ENCODE measurements around the gene SDCBP2.
"Not testable (repeated sequence)": the region's sequence is repeated elsewhere in the genome, so short reads cannot be mapped to it uniquely, and the experiment has no call there.

SDCBP2 gene

DNA sequence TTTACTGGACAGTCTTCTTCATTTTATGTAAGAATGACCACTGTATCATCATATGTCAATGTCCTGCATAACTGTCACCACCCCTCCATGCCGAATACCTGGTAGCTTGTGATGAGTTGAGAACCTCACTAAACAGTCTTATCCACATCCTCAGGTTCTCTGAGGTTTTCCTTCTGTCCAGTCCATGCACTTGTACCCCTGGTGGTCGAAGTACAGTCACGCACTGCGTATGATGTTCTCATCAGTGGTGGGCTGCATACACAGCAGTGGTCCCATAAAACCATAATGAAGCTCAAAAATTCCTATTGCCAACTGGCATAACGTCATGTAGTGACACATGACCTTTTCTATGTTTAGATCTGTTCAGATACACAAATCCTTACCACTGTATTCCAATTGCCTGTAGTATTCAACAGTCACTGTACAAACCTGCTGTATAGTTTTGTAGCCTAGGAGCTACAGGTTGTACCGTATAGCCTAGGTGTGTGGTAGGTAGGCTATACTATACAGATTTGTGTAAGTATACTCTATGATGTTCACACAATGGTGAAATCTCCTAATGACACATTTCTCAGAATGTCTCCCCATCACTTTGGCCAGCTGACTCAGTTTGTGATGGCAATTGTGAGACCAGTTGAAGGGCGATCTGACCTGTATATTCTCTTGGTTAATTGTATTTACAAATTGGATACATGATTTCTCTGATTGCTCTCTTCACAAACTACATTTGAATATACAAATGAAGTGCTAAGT lies 31.3 kb upstream of the SDCBP2 start:
- in situ Hi-C loops (cut with HindIII; ENCODE audit: low sequenced_read_pairs) = no loop called here

DNA sequence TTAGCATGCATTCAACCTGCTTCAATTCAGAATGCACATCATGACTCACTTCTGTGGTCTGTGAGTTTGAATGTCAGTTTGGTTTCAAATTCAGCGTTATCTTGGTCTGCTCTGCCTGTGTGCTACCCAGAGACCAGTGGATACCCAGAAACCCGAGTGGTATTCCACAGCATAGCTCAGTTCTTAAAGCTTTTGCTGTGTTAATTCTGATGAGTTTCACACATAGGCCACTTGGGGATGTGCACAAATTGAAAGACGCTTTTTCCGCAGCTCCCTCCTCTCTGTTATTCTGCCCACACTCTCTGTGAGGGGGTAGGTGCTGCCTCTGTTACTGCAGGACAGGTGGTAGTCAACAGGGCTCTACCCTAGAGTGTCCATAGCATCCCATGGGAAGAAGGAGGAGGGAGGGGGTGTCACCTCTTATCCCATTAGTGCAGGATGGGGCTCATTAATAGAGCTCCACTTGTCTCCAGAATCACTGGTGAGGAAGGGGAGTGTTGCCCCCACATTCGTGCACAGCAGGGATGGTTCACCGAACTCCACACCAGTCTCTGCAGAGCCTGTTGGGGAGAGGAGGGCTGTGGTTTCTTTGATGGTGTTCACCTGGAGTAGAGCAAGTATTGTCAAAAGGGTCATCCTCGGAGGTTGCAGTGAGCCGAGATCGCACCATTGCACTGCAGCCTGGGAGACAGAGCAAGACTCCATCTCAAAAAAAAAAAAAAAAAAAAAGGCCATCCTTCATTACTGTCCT lies 29.2 kb upstream of the SDCBP2 start:
- in situ Hi-C loops (cut with HindIII; ENCODE audit: low sequenced_read_pairs) = no loop called here

DNA sequence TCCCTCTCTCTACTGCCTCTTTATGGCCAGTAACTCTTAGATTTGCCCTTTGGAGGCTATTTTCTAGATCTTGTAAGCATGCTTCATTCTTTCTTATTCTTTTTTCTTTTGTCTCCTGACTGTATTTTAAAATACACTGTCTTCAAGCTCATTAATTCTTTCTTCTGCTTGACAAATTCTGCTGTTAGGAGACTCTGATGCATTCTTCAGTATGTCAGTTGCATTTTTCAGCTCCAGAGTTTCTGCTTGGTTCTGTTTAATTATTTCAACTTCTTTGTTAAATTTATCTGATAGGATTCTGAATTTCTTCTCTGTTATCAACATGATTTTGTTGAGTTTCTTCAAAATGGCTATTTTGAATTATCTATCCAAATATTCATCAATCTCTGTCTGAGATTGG lies 25.0 kb upstream of the SDCBP2 start:
- in situ Hi-C loops (cut with HindIII; ENCODE audit: low sequenced_read_pairs) = no loop called here

DNA sequence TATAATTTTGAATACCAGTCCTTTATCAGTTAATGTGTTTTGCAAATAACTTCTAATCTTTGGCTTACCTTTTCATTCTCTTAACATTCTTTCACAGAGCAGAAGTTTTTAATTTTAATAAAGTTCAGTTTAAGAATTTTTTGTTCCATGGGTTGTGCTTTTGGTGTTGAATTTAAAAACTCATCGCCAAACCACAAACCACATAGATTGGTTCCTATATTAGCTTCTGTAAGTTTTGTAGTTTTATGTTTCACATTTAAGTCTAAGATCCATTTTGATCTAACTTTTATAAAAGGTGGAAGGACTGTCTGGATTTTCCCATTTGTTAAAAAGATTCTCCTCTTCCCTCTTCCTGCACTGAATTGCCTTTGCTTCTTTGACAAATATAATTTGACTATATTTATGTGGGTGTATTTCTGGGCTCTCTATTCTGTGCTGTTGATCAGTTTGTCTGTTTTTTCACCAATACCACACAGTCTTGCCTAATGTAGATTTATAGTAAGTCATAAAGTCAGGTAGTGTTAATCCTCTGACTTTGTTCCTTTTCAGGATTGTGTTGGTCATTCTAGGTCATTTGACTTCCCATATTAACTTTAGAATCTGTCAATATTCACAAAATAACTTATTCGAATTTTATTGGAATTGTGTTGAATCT lies 17.5 kb upstream of the SDCBP2 start:
- in situ Hi-C loops (cut with HindIII; ENCODE audit: low sequenced_read_pairs) = no loop called here

DNA sequence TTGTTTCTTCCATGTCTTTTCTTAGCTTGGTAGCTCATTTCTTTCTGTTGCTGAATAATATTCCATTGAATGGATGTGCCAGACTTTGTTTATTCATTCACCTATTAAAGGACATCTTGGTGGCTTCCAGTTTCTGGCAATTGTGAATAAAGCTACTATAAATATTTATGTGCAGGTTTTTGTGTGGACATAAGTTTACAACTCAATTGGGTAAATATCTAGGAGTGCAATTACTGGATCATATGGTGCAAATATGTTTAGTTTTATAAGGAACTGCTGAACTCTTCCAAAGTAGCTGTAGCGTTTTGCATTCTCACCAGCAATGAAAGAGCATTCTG lies 16.8 kb upstream of the SDCBP2 start:
- in situ Hi-C loops (cut with HindIII; ENCODE audit: low sequenced_read_pairs) = no loop called here

DNA sequence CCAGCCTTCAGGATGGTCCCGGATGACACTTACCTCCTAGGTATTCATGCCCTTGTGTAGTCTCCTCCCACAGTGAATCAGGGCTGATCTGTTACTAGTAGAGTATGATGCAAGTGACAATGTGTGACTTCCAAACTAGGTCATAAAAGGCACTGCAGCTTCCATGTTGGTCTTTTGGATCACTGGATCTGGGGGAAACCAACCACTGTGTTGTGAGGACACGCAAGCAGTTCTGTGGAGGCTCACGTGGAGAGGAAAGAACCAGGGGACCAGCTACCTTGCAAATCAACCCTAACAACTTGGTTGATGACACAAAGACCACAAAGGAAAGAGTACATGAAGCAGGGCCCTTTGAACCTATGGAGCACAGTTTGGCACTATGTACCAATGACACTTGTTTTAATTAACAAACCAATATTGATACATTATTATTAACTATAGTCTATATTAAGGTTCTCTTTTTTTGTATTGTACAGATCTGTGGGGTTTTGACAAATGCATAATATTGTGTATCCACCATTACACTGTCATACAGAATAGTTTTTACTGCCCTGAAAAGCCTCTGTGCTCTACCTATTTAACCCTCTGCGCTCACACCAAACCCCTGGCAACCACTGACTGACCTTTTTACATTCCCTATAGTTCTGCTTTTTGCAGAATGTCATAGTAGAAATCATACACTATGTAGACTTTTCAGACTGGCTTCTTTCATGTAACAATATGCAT lies 16.3 kb upstream of the SDCBP2 start:
- in situ Hi-C loops (cut with HindIII; ENCODE audit: low sequenced_read_pairs) = no loop called here

DNA sequence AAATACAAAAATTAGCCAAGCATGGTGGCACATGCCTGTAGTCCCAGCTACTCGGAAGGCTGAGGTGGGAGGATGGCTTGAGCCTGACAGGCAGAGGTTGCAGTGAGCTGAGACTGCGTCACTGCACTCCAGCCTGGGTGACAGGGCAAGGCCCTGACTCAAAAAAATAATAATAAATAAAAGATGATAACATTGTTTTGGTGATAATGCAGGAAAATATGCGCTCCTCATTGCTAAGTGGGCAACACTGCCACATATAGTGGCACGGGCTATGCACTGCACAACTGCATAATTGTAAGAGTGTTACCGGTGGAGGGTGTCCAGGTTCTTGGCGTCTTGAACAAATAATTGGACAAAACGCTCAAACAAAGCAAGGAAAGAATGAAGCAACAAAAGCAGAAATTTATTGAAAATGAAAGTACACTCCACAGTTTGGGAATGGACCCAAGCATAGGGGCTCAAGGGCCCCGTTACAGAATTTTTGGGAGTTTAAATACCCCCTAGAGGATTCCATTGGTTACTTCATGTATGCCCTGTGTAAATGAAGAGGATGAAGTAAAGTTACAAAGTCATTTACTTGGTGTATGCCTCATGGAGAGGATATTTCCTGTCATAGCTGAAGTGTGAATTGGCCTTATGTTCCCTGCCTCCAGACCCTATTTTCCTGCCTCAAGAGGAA lies 14.6 kb upstream of the SDCBP2 start:
- in situ Hi-C loops (cut with HindIII; ENCODE audit: low sequenced_read_pairs) = not testable (repeated sequence)

DNA sequence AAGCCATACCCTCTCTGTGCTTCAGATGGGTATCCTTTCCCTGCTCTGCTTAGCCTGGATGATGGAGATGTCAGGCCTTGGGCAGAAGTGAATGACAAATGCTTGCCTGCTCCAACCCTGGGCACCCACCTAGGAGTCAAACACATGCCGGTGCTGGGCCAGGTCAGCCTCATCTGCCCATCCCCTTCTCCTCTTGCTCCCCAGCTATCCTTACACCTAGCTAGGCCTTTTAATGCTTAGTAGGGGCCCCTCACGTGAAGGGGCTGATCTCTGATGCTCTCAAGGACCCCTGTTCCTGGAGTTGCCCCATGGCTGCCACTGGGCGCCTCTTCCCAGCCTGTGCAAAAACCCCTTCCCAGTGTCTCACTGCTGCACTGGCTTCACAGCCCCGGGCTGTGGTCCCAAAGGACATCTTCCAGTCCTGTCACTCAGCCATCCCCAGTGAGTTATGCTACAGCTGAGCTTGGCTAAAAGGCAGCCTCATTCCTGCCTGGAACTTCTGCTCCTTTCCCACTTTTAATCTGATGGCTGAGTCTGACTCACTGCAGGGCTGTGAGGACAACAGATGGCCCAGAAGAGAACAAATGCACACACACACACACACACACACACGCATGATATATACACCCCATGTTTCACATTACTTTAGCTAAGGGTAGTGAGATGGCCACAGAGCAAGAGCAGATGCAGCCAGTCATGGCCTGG lies 12.8 kb upstream of the SDCBP2 start:
- in situ Hi-C loops (cut with HindIII; ENCODE audit: low sequenced_read_pairs) = no loop called here

DNA sequence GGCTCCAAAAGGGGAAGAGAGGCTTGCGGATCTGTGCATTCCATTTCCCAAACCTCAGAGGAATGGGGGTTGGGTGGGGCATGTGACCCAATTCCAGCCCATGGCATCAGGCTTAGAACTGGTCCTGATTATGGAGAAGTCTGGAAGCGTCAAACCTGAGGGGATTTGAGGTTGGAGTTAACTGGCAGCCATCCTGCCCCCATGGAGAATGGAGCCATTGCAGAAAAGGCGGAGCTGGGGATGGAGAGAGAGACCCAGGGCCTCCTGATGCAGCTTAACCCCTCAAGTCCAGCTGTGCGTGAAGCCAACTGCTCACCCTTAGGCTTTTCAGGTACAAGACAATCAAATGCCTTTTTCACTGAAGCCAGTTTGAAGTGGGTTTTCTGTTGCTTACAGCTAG lies 9.9 kb upstream of the SDCBP2 start:
- in situ Hi-C loops (cut with HindIII; ENCODE audit: low sequenced_read_pairs) = no loop called here

DNA sequence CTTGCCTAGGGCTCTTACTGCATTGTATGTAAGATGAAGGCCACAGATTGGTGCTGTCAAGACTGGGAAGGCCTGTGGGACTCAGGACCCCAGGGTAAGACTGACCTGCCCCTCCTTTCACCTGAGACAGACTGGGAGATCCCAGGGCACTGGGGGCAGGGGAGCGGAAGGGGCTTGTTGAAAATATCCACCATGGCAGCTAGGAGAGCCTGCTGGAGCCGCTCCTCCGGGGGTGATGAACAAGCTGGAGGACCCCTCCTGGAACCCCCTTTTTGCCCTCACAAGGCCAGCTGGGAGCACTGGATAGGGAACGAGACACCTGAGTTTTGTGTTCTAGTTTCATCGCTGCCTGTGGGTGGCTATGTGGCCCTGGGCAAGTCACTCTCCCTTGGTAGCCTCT lies 9.2 kb upstream of the SDCBP2 start:
- in situ Hi-C loops (cut with HindIII; ENCODE audit: low sequenced_read_pairs) = no loop called here

DNA sequence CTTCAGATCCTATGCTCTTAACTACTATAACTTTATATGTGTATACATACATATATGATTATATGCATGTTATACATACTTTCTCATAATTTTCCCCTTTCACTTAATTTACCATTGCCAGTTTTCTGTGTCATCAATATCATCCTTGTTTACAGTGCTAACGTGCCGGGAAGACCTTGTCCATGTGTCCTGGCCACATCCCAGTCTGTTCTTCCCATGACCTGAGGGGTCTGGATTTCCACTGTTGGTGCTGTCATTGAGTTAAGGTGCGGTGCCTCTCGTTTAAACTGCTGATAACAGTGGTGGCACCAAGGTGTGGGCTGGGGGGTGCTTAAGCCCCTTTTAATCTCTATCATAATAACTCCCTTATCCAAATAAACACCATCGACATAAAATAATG lies 8.5 kb upstream of the SDCBP2 start:
- in situ Hi-C loops (cut with HindIII; ENCODE audit: low sequenced_read_pairs) = no loop called here

DNA sequence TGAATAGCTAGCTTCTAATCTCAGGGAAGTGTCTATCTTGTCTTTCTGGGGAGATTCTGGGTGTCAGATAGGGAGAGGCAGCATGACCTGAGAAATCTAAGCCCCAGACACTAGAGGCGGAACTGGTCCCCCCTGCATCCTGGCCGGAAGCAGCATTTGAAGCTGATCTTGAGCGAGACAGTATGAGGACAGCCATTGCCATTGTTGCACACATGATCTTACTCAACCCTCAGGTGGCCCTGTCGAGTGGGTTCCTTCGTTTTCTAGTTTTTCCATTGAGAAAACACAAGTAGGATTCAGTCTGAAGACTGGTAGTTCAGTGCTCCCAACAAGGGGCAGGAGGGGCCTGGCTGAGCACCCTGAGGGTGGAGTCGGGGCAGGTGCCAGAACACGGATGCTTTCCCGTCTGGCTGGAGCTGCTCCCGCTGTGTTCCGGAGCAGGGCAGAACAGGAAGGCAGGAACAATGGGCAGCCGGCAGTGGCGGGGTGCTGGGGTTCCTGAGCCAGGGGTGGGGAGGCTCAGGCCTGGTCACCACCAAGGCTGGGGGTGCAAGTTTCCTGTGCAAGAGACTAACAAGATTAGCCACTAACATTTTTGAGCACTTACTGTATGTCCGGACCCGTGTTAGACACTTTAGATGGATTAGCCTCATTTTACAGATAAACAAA lies 7.9 kb upstream of the SDCBP2 start:
- in situ Hi-C loops (cut with HindIII; ENCODE audit: low sequenced_read_pairs) = no loop called here

DNA sequence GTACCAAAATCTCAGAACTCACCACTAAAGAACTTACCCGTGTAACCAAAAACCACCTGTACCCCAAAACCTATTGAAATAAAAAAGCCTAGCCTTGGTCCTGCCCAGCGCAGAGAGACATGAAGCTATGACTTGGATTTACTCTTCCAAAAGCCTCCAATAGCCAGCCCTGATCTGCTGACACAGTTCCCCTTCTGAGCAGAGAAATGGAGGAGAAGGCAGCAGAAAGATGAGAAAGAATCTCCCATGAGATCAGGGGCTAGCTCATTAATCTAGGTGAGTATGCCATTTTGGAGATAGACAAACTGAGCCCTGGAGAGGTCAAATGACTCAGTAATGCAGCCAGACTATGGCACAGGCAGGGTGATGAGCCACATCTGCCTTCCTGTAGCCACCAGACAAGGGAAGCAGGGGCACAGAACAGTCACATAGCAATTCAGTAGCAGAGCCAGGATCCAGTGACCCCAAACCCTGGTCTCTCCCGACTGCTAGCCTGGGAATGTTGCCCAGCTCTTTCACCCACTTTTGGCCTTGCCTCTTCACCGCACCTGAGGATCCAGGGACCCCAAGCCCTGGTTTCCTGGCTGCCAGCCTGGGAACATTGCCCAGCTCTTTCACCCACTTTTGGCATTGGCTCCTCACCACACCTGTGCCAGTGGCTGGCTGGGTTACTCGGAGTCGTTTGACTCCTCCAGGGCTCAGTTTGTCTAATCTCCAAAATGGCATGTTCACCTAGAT lies 7.2 kb upstream of the SDCBP2 start:
- in situ Hi-C loops (cut with HindIII; ENCODE audit: low sequenced_read_pairs) = no loop called here

DNA sequence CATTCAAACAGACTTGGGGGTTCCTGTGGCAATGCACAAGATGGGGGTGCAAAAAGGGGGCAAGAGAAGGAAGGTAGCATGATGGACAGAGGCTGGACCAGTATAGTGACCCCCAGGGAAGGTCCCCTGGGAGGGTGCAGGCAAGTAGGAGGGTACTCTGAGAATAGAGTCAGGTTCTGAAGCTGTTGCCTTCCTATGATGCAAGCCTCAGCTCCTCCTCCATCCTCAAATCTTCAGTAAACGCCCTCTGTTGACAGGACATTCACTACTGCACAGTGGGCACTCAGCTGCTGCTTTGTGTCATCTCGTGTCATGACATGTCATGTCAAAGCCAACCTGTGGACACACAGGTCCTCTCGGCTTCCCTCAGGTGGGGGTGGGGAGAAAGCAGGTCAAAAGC lies 5.8 kb upstream of the SDCBP2 start:
- in situ Hi-C loops (cut with HindIII; ENCODE audit: low sequenced_read_pairs) = no loop called here

DNA sequence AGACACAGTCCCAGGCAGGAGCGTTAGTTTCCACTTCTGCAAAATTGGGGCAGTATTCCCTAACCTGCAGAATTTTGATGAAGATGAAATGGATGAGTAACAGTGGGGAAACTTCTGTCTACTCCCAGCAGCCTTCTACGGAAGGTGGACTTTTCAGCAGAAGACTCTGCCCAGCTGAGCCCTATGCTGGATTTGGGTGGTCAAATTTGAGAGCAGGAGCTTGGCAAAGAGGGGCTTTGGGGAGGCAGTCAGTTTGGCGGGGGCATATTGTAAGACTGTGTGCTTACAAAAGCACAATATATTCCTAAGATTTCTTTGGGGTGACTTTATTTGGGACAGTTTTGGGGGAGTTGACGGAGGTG lies 5.4 kb upstream of the SDCBP2 start:
- in situ Hi-C loops (cut with HindIII; ENCODE audit: low sequenced_read_pairs) = no loop called here

DNA sequence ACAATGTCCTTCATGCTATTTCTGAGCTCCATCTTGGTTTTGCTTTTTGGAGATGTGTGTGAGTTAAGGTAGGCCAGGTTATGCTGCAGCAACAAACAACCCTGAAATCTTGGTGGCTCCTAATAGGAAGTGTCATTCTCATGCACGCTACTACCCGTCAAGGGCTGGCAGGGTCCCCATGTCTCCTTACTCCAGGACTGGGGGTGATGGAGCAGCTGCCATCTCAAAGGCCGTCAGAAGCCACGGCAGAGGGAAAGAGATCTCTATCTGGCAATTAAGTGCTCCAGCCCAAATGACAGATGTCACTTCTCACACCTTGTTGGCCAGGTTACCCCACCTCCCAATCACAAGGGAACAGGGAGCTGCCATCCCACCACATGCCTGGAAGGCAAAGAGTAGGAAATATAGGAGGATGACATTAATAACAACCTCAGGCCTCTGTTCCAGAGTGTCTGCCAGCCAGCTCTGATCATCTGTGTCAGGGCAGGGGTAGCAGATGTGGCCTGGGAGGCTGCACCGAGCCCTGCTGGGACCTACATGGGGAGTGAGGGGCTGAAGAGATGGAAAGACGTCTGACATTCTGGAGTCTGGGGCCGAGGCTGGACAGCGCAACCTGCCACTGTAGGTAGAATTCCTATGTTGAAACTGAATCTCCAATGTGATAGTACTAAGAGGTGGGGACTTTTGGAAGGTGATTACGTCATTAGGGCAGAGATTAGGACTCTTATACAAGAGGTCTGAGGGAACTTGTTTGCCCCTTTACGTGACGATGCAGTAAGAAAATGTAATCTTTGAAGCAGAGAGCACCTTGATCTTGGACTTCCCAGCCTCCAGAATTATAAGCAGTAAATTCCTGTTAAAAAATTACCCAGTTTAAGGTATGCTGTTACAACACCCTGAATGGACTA lies 4.8 kb upstream of the SDCBP2 start:
- in situ Hi-C loops (cut with HindIII; ENCODE audit: low sequenced_read_pairs) = no loop called here

DNA sequence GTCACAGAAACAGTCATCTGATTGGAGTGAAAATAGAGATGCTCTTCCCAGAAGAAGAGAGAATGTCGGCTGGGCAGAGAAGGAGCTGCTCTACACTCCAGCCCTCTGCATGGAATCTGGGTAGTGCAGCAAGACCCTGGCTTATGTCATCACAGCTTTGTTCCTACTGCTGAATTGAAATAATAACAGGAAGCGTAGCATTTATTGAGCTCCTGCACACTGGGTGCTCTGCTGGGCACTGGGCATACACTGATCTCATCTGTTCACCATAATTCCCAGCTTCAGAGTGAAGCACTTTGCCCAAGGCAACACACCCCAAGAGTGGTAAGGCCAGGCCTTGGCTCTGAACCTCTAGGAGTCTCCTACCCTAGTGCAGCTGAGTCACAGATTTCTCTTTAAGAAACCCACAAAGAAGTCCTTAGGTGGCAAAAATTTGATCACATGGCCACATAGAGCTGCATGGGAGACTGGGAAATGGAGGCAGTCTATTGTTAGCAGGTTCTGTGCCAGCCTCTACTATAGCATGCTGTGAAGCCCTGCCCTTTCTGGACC lies 3.9 kb upstream of the SDCBP2 start:
- in situ Hi-C loops (cut with HindIII; ENCODE audit: low sequenced_read_pairs) = no loop called here

Data from DLD1 (cell line).